Measurements from ENCODE around the gene DHX16. TPM values are rescaled to one million over a fixed set of nuclear protein-coding genes. Genes with fewer than 3 reads are reported as not detected.

The DHX16 gene
- total and polyA plus RNA-seq, 9 of the 15 experiments (the other 6 are each of a cell fraction or from before 2014, with no cell fraction given) = 14.6 to 66.1 (median 47.5) TPM

GRCh38 chr6:30646450-30647241 lies 26.2 kb downstream of the DHX16 start, which contains the start of gene C6orf136 (continued):
- TF ChIP-seq SRSF7 (optimal IDR thresholded peaks at IDR 0.05; ENCODE audit: low read depth, low read length) = no peak
- TF ChIP-seq TRIM24 (IDR thresholded peaks at IDR 0.05) = no peak
- no peak for TF ChIP-seq IRF2 (CRISPR knock-in tag; IDR thresholded peaks at IDR 0.05)
- TF ChIP-seq ZNF23 (CRISPR knock-in tag; IDR thresholded peaks at IDR 0.05) = no peak
- no peak for TF ChIP-seq HEY1 (CRISPR knock-in tag; IDR thresholded peaks at IDR 0.05; ENCODE audit: borderline replicate concordance)
- no peak for TF ChIP-seq SP1 (CRISPR knock-in tag; IDR thresholded peaks at IDR 0.05)
- no peak for TF ChIP-seq ZNF561 (CRISPR knock-in tag; conservative IDR thresholded peaks at IDR 0.05)
- TF ChIP-seq HOXB6 (CRISPR knock-in tag; IDR thresholded peaks at IDR 0.05; ENCODE audit: borderline replicate concordance) = no peak
- TF ChIP-seq HDAC8 (tag; IDR thresholded peaks at IDR 0.05) = no peak
- no peak for TF ChIP-seq PCBP2 (IDR thresholded peaks at IDR 0.05; ENCODE audit: low read depth, low read length, poor library complexity, severe bottlenecking)
- TF ChIP-seq U2AF1 (optimal IDR thresholded peaks at IDR 0.05; ENCODE audit: low read depth, low read length) = no peak
- no peak for TF ChIP-seq KAT2B (IDR thresholded peaks at IDR 0.05; ENCODE audit: low read depth, low read length)
- TF ChIP-seq FOXJ3 (CRISPR knock-in tag; IDR thresholded peaks at IDR 0.05) = no peak
- TF ChIP-seq CEBPZ (IDR thresholded peaks at IDR 0.05; ENCODE audit: borderline replicate concordance, low read depth, low read length) = no peak
- TF ChIP-seq TBL1XR1 (IDR thresholded peaks at IDR 0.05; ENCODE audit: low read length in 2 of 2) = peak in 1 of 2 experiments; percentile 10; a peak in 1 of 4 replicates
- no peak for TF ChIP-seq GATAD2B (IDR thresholded peaks at IDR 0.05; ENCODE audit: borderline replicate concordance)
- TF ChIP-seq MEIS2 (IDR thresholded peaks at IDR 0.05; ENCODE audit: partially characterized antibody) = peak; percentile 94
- 0 out of 2 replicates have a peak, but pooled peaks have one; percentile 2 for TF ChIP-seq TFE3 (CRISPR knock-in tag; IDR thresholded peaks at IDR 0.05)

All from K562 (cell line).